BJ (cell line): ENCODE data around the gene AGXT. TPM values are rescaled to one million over a fixed set of nuclear protein-coding genes. Genes with fewer than 3 reads are reported as not detected.

ENCODE experiments used
- CTCF ChIA-PET: fragments of 350-600 bp; formaldehyde crosslinking; extraction: SDS; loops from one replicate; lab custom pipeline; 2021; ENCODE audit warnings: antibody characterized with exemption, inconsistent platforms; lab: Yijun Ruan, JAX
- POLR2A ChIA-PET: fragments of 300-600 bp; sonication (Branson Sonifier 250); formaldehyde crosslinking; extraction: SDS; loops from one replicate; lab custom pipeline; 2021; ENCODE audit warnings: antibody characterized with exemption; lab: Charles Lee
- DNase-seq: peaks from one replicate; pipeline ENCODE4 v3.0.0-alpha.2; 2011; ENCODE audit warnings: low read depth
- H3K27me3 ChIP-seq: 2 replicates; pipeline ENCODE4 v1.6.0; 2011; ENCODE audit warnings: low read length; ENCODE audit not compliant: control insufficient read depth, insufficient read depth
- H3K36me3 ChIP-seq: 2 replicates; pipeline ENCODE4 v1.5.1; 2011; ENCODE audit warnings: low read length; ENCODE audit not compliant: control insufficient read depth, insufficient read depth
- H3K4me3 ChIP-seq: 2 replicates; pipeline ENCODE4 v1.5.1; 2011; ENCODE audit warnings: low read depth, mild to moderate bottlenecking, control low read depth, low read length
- CTCF ChIP-seq: IDR thresholded peaks from 2 replicates; pipeline ENCODE4 v1.5.1; 2011; ENCODE audit warnings: low read depth, mild to moderate bottlenecking, control low read depth, inconsistent platforms, low read length, moderate library complexity; ENCODE audit not compliant: insufficient read depth
- polyA plus RNA-seq: library from polyadenylated mRNA; depleted of rRNA; stranded (reverse); fragments of >200 nt; gene quantifications from 2 replicates; pipeline ENCODE4 v1.2.3, GENCODE V29; 2011; rRNA removed

Gene AGXT
- polyA plus RNA-seq, 1 experiment = not detected

DNA sequence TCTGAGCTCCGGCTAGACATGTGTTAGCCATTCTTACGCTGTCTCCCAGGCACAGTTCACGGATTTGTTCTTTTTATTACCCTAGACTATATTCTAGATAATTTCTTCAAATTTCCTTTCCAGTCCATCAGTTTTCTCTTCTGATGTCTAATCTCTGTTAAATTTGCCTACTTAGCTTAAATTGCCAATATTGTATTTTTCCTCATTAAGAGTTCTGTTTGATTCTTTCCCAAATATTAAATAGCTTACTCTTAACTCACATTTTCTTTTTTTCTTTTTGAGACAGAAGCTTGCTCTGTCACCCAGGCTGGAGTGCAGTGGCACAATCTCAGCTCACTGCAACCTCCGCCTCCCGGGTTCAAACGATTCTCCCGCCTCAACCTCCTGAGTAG lies 58.8 kb downstream of the AGXT start:
- POLR2A ChIA-PET = no interaction called here
- DNase-seq = no peak
- H3K27me3 ChIP-seq = no peaks in the 10 kb centered on the region
- TF ChIP-seq CTCF = no peak
- CTCF ChIA-PET = interaction anchor here (1.3 to 2.7 kb wide), 3 partner anchors 8 to 13 kb away, joined by 3 to 14 read pairs (median 4); no protein-coding TSS in a partner anchor
- H3K36me3 ChIP-seq = no peaks in the 10 kb centered on the region
- no peak overlapping the region for H3K4me3 ChIP-seq

DNA sequence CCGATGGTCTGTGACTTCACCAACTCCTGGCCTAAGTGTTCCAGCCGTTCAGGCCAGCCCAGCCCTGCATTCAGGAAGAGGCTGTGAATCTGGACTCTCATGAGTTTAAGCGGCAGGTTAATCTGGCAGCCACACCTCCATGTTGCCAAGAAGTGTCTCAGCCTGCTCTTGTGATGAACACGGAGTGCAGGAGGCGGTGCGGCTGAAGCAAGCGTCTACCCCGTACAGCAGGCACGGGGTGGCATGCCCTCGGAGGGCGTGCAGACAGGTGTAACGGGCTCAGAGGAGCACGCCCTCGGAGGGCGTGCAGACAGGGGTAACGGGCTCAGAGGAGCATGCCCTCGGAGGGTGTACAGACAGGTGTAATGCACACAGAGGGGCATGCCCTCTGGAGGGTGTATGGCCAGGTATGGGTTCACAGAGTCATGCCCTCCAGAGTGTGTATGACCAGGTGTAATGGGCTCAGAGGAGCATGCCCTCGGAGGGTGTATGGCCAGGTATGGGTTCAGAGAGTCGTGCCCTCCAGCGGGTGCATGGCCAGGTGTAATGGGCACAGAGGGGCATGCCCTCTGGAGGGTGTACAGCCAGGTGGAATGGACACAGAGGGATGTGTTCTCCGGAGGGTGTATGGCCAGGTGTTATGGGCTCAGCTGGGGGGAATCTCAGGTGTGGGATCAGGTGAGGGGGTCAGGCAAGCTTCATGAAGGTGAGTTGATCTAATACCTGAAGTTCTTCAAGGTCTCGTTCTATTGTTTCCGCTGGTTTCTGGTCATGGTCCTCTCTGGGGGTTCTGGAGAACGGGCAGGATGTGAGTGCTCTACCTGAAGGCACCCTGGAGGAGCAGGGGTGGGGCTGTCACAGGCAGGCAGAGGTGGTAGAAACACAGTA lies 60.1 kb downstream of the AGXT start:
- no peak overlapping the region for H3K4me3 ChIP-seq
- ChIA-PET CTCF (no interaction called here), POLR2A (no interaction called here)
- no peaks in the 10 kb centered on the region for H3K36me3 ChIP-seq
- DNase-seq = no peak
- H3K27me3 ChIP-seq = 0 out of 2 replicates have a peak, but pooled peaks cover 2% of the 10 kb centered on the region
- TF ChIP-seq CTCF = no peak

DNA sequence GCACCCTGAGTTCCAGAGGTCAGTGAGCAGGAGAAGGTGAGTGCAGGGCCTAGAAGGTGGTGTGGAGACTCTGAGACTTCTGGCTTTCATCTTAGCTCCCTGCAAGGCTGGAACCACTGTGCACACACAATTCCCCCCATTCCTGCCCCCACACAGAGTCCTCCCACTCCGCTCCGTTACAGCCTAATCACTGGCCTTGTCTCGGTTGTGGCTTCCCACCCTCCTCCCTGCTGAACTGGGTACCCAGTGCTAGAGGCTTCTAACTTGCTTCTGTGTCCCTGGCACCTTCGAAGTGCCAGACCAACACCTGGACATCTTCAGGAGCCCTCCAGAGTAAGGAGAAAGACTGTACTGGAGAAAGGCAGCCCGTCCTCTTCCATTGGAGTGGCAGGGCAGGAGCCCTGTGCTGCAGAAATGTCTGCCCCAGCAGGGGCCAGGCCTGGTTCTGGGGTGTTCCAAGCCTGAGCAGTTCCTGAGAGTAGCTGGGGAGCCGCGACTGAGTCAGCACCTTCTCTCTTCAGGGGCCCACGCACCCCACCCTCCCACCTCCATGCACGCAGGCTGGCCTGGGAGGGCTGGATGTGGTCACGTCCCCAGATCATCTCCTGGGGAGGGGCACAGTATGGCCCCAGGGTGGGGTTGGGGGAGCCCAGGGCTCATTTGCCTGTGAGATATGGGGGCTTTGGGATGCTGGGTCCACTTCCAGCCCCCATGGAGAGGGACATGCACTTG lies 60.9 kb downstream of the AGXT start:
- ChIA-PET POLR2A (no interaction called here), CTCF (interaction anchor here (0.8 kb wide), 1 partner anchor 15 kb away, joined by 4 read pairs; no protein-coding TSS in a partner anchor)
- no peak for DNase-seq
- H3K36me3 ChIP-seq = no peaks in the 10 kb centered on the region
- no peak for TF ChIP-seq CTCF
- no peak overlapping the region for H3K4me3 ChIP-seq
- H3K27me3 ChIP-seq = 0 out of 2 replicates have a peak, but pooled peaks cover 2% of the 10 kb centered on the region

Other genes starting within 250 kb of the AGXT start
- 0.10 and 0.17 TPM in 2 replicates for gene GPR35, start 243.3 kb upstream of the AGXT start, polyA plus RNA-seq
- gene AQP12B, start 185.9 kb upstream of the AGXT start, polyA plus RNA-seq = not detected in 2 replicates
- not detected in 2 replicates for gene AQP12A, start 177.0 kb upstream of the AGXT start, polyA plus RNA-seq
- 0.01 TPM in 1 of 2 replicates, not detected in the other for gene KIF1A, start 48.6 kb upstream of the AGXT start, polyA plus RNA-seq
- not detected in 2 replicates for gene MAB21L4, start 27.3 kb downstream of the AGXT start, polyA plus RNA-seq
- gene CROCC2, start 37.5 kb downstream of the AGXT start, polyA plus RNA-seq = not detected in 2 replicates
- 1.8 and 3.9 TPM in 2 replicates for gene SNED1, start 129.8 kb downstream of the AGXT start, polyA plus RNA-seq
- gene MTERF4, start 233.5 kb downstream of the AGXT start, polyA plus RNA-seq = 32.0 and 33.6 TPM in 2 replicates